ENCODE measurements around the gene WIPF1. TPM values are rescaled to one million over a fixed set of nuclear protein-coding genes. Genes with fewer than 3 reads are reported as not detected.

WIPF1 gene
- polyA plus RNA-seq, 1 donor from 2014 or later: 0.25 TPM

- Histone ChIP-seq H4K20me1 (ENCODE audit: insufficient read depth) (no peaks in the 10 kb centered on the region), H3K27ac (ENCODE audit: low read length) (no peak overlapping the region), H3K36me3 (ENCODE audit: insufficient read depth, low read length) (no peaks in the 10 kb centered on the region), H3K79me2 (replicated peaks; ENCODE audit: insufficient read depth, low read length) (no peaks in the 10 kb centered on the region), H3K4me3 (ENCODE audit: low read length) (no peak overlapping the region), H3K9ac (ENCODE audit: low read length) (no peak overlapping the region), H2AFZ (ENCODE audit: low read depth, low read length) (no peak overlapping the region), H3K9me3 (ENCODE audit: low read length) (no peaks in the 10 kb centered on the region), H3K9me2 (ENCODE audit: insufficient read depth, low read length) (no peaks in the 10 kb centered on the region), H3F3A (ENCODE audit: insufficient read depth, low read length, poor library complexity, severe bottlenecking) (no peaks in the 10 kb centered on the region), H3K4me2 (ENCODE audit: low read length) (no peak overlapping the region), H3K27me3 (ENCODE audit: insufficient read depth, low read depth, low read length) (no peaks in the 10 kb centered on the region)
- TF ChIP-seq SMC3 (conservative IDR thresholded peaks at IDR 0.05; ENCODE audit: poor library complexity) (no peak), REST (IDR thresholded peaks at IDR 0.05; ENCODE audit: borderline replicate concordance) (no peak), POLR2AphosphoS5 (IDR thresholded peaks at IDR 0.05) (no peak), TAF1 (IDR thresholded peaks at IDR 0.05; ENCODE audit: low read depth) (no peak), EZH2 (IDR thresholded peaks at IDR 0.05; ENCODE audit: borderline replicate concordance, insufficient read depth, low read length, poor library complexity, severe bottlenecking) (no peak), EP300 (conservative IDR thresholded peaks at IDR 0.05; ENCODE audit: poor library complexity, severe bottlenecking) (no peak), RAD21 (conservative IDR thresholded peaks at IDR 0.05) (no peak), MXI1 (conservative IDR thresholded peaks at IDR 0.05; ENCODE audit: poor library complexity, severe bottlenecking) (no peak)
- TF ChIP-seq, protein P1, sequence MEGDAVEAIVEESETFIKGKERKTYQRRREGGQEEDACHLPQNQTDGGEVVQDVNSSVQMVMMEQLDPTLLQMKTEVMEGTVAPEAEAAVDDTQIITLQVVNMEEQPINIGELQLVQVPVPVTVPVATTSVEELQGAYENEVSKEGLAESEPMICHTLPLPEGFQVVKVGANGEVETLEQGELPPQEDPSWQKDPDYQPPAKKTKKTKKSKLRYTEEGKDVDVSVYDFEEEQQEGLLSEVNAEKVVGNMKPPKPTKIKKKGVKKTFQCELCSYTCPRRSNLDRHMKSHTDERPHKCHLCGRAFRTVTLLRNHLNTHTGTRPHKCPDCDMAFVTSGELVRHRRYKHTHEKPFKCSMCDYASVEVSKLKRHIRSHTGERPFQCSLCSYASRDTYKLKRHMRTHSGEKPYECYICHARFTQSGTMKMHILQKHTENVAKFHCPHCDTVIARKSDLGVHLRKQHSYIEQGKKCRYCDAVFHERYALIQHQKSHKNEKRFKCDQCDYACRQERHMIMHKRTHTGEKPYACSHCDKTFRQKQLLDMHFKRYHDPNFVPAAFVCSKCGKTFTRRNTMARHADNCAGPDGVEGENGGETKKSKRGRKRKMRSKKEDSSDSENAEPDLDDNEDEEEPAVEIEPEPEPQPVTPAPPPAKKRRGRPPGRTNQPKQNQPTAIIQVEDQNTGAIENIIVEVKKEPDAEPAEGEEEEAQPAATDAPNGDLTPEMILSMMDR (IDR thresholded peaks at IDR 0.05; ENCODE audit: poor library complexity, severe bottlenecking): no peak
These were observed 13.4 kb upstream of the WIPF1 start for GRCh38 chr2:174611006-174611405.

DNA sequence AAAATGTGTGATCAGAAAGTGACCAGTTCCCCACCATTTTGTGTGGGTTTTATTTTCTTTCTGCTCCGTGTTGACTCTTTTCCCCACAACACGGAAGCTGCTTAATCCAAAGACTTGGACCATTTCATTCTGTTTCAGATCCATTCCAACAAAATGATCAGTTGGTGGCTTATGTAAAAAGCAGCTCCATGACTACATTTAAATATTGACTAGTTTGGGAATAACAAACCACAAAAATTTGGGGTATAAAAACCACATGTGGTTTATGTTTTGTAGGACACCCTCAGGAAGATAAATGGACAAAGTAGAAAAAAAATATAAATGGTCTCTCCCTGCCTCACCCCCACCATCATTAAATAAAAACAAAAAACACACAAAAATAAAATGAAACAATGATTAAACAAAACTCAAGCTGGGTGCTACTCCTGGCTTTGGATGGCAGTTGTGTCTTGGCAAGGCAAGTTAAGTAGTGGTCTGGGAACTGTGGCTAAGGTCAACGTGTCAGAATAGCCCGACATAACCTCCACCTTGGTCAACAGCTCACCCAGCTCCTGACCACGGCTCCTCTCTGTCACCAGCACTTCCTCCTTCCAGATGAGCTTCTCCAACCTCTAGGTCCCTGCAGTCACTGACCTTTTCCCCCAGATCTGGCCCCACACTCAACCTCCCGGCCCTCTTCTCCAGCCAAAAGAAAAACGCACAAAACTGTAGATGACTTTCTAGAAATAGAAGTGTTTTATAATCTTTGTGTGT is 12.8 kb upstream of the WIPF1 start:
- TF ChIP-seq REST (IDR thresholded peaks at IDR 0.05; ENCODE audit: borderline replicate concordance) (no peak), RAD21 (conservative IDR thresholded peaks at IDR 0.05) (no peak), TAF1 (IDR thresholded peaks at IDR 0.05; ENCODE audit: low read depth) (no peak), POLR2AphosphoS5 (IDR thresholded peaks at IDR 0.05) (no peak), EZH2 (IDR thresholded peaks at IDR 0.05; ENCODE audit: borderline replicate concordance, insufficient read depth, low read length, poor library complexity, severe bottlenecking) (no peak), SMC3 (conservative IDR thresholded peaks at IDR 0.05; ENCODE audit: poor library complexity) (no peak), EP300 (conservative IDR thresholded peaks at IDR 0.05; ENCODE audit: poor library complexity, severe bottlenecking) (no peak), MXI1 (conservative IDR thresholded peaks at IDR 0.05; ENCODE audit: poor library complexity, severe bottlenecking) (no peak)
- TF ChIP-seq, protein P1 (IDR thresholded peaks at IDR 0.05; ENCODE audit: poor library complexity, severe bottlenecking): no peak
- no peaks in the 10 kb centered on the region for H3K9me3 ChIP-seq (ENCODE audit: low read length)
- H3K9me2 ChIP-seq (ENCODE audit: insufficient read depth, low read length): no peaks in the 10 kb centered on the region
- no peak overlapping the region for H3K4me2 ChIP-seq (ENCODE audit: low read length)
- H3K36me3 ChIP-seq (ENCODE audit: insufficient read depth, low read length): no peaks in the 10 kb centered on the region
- no peak overlapping the region for H3K4me3 ChIP-seq (ENCODE audit: low read length)
- H3K27me3 ChIP-seq (ENCODE audit: insufficient read depth, low read depth, low read length): no peaks in the 10 kb centered on the region
- no peak overlapping the region for H3K9ac ChIP-seq (ENCODE audit: low read length)
- H3K27ac ChIP-seq (ENCODE audit: low read length): no peak overlapping the region
- no peaks in the 10 kb centered on the region for H3K79me2 ChIP-seq (replicated peaks; ENCODE audit: insufficient read depth, low read length)
- H4K20me1 ChIP-seq (ENCODE audit: insufficient read depth): no peaks in the 10 kb centered on the region
- no peaks in the 10 kb centered on the region for H3F3A ChIP-seq (ENCODE audit: insufficient read depth, low read length, poor library complexity, severe bottlenecking)
- H2AFZ ChIP-seq (ENCODE audit: low read depth, low read length): no peak overlapping the region
